ENCODE data around the gene PDE6D. TPM values are rescaled to one million over a fixed set of nuclear protein-coding genes. Genes with fewer than 3 reads are reported as not detected.

PDE6D gene
- total RNA-seq, 4 donors from 2014 or later = 13.5 to 24.0 (median 16.1) TPM

DNA sequence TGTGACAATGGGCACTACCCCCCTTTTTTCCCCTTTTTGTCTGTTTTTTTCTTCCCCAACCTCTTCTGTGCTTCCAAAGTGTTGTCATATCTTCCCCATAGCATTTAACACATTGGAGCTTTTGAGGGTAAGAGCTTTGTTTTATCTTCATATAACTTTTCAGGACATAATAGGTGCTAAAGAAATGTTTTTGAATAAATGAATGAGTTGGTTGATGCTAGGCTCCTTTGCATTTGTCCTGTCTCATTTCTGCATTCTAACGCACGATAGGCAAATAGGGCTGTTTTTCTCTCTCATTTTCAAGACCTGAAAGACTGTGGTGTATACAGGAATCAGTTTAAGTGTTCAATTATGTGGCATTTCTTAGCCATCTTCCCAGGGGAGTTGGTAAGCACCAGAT is 4.3 kb upstream of the PDE6D start:
- no peaks in the 10 kb centered on the region for H3K9me3 ChIP-seq
- no peaks in the 10 kb centered on the region for H3K27me3 ChIP-seq
- H3K27ac ChIP-seq = no peak overlapping the region
- TF ChIP-seq CTCF (IDR thresholded peaks at IDR 0.05) = no peak
- TF ChIP-seq POLR2A (IDR thresholded peaks at IDR 0.05) = no peak
- peaks cover 2 to 21% (median 6%) of the 10 kb centered on the region in 3 donors for H3K36me3 ChIP-seq
- WGBS, 2 donors = 82 to 83% methylated on average over 2 of the region's 2 CpGs
- H3K4me3 ChIP-seq = peak overlapping the region in 2 of 4 donors; percentile 81 to 99
- DNase-seq = no peak
- H3K4me1 ChIP-seq = peaks cover 25 to 68% (median 37%) of the 10 kb centered on the region in 3 donors
- intact Hi-C loops (cut with DNase I) = loop anchor here (10.0 kb wide), 1 partner anchor 111 kb away; no protein-coding TSS in a partner anchor

DNA sequence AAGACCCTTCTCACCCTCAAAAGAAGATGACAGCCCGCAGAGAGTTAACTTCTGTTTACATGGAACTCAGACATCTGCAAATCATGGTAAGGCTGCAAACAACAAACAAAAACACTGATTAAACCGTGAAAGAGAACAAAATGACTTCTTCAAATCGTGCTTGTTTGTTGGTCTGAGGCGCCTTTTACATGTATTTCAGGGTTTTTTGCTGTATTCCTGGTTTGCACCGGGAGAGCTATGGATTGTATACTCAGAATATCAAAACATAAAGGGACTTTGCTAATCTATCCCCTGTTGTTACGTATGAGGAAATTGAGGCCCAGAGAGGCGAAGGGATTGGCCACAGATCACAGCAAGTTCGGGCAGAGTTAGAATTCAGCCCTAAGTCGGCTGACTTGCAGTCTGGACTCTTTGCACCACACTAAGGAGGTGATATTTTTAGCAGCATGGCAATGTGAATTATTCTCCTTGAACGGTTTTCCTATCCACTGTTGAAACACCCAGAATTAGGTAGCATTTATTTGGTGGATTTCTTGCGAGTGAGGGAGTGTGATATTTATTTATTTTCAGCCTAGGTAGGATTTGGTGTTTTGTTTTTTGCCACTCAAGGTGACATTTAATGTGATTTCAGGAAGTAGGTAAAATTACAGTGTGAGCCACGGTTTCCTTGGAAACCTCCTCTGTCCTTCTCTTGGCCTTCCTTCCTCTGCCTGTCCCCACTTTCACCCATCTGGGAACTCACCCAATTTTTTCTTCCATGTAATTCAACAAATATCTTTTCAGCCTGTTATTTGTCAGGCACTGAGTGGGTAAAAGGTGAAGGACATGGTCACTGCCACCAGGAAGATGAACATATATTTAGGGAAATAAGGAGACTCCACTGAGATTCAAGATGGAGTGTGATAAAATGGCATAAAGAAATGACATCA is 980 bp upstream of the PDE6D start:
- H3K27me3 ChIP-seq = no peaks in the 10 kb centered on the region
- no peaks in the 10 kb centered on the region for H3K36me3 ChIP-seq
- peaks cover 25 to 63% (median 38%) of the 10 kb centered on the region in 3 donors for H3K4me1 ChIP-seq
- peak overlapping the region; percentile 85 to 91 (median 89) for H3K27ac ChIP-seq
- TF ChIP-seq POLR2A (IDR thresholded peaks at IDR 0.05) = peak in 1 of 4 donors; percentile 0
- TF ChIP-seq CTCF (IDR thresholded peaks at IDR 0.05) = no peak
- H3K4me3 ChIP-seq = peak overlapping the region; percentile 69 to 83 (median 73)
- no peak for DNase-seq
- 0 to 2% methylated on average over 10 to 12 of the region's 12 CpGs for WGBS, 2 donors
- no peaks in the 10 kb centered on the region for H3K9me3 ChIP-seq
- intact Hi-C loops (cut with DNase I) = loop anchor here (10.0 kb wide), 1 partner anchor 107 kb away; no protein-coding TSS in a partner anchor

GRCh38 chr2:231780123-231780908 is 766 bp downstream of the PDE6D start:
- 15 to 17% methylated on average over 20 to 24 of the region's 51 CpGs for WGBS, 2 donors
- Histone ChIP-seq H3K27ac (peak overlapping the region; percentile 85 to 91 (median 89)), H3K27me3 (no peaks in the 10 kb centered on the region), H3K4me3 (peak overlapping the region; percentile 69 to 83 (median 73)), H3K4me1 (peaks cover 21 to 49% (median 27%) of the 10 kb centered on the region in 3 donors), H3K9me3 (no peaks in the 10 kb centered on the region), H3K36me3 (no peaks in the 10 kb centered on the region)
- DNase-seq = no peak
- intact Hi-C loops (cut with DNase I) = loop anchor here (10.0 kb wide), 1 partner anchor 106 kb away; no protein-coding TSS in a partner anchor
- TF ChIP-seq CTCF (IDR thresholded peaks at IDR 0.05) = no peak

GRCh38 chr2:231769170-231770136 is 11.6 kb downstream of the PDE6D start:
- no peak overlapping the region for H3K4me3 ChIP-seq
- no peak for TF ChIP-seq CTCF (IDR thresholded peaks at IDR 0.05)
- TF ChIP-seq POLR2A (IDR thresholded peaks at IDR 0.05) = no peak
- H3K27ac ChIP-seq = no peak overlapping the region
- no peak for DNase-seq
- H3K4me1 ChIP-seq = no peaks in the 10 kb centered on the region
- H3K9me3 ChIP-seq = no peaks in the 10 kb centered on the region
- 74 to 79% methylated on average over 6 of the region's 6 CpGs for WGBS, 2 donors
- H3K27me3 ChIP-seq = no peaks in the 10 kb centered on the region
- intact Hi-C loops (cut with DNase I) = no loop called here
- H3K36me3 ChIP-seq = no peaks in the 10 kb centered on the region
